HCT116 (cell line): ENCODE results near the gene USH1C. TPM values are rescaled to one million over a fixed set of nuclear protein-coding genes. Genes with fewer than 3 reads are reported as not detected.

ENCODE experiments used
- ATAC-seq: fragments of 200-7000 bp; cut with Tn5 transposase; 2 replicates; pipeline ENCODE4 v1.9.1; 2020; ENCODE audit warnings: mild to moderate bottlenecking, moderate library complexity
- BruUV-seq: library from RNA; stranded (reverse); fragments of 400-500 nt; replicated peaks from 2 replicates; lab custom pipeline; 2021; lab: Mats Ljungman, UMichigan
- CTCF ChIA-PET: fragments of 300-600 bp; sonication (Branson Sonifier 250); formaldehyde crosslinking; loops from one replicate; lab custom pipeline; 2021; ENCODE audit warnings: antibody characterized with exemption; lab: Charles Lee
- POLR2A ChIA-PET: fragments of 300-600, 350-600 bp; sonication (Branson Sonifier 250); formaldehyde crosslinking; loops from one replicate; lab custom pipeline; 2021; ENCODE audit warnings: antibody characterized with exemption; lab: Charles Lee
- RAD21 ChIA-PET, 2 experiments: fragments of 300-600 bp; sonication (Branson Sonifier 250); formaldehyde crosslinking; loops; one replicate each; lab custom pipeline; 2023; ENCODE audit warnings: low total read pairs in 2 of 2; ENCODE audit not compliant: uncharacterized antibody in 2 of 2, unreplicated experiment in 2 of 2, low non-redundant PET in 1 of 2; lab: Charles Lee
- DNase-seq: peaks from one replicate; pipeline ENCODE4 v3.0.0-alpha.2; 2010; ENCODE audit warnings: low read depth, low spot score
- H2AFZ ChIP-seq: fragments of 200-600 bp; shearing (Covaris generic), sonication (generic); 2 replicates; pipeline ENCODE4 v1.6.1; 2017; ENCODE audit warnings: low read depth, mixed run types, mixed read lengths, antibody characterized with exemption, low read length; ENCODE audit not compliant: poor library complexity, severe bottlenecking
- H3K27ac ChIP-seq: 2 replicates; pipeline ENCODE4 v1.5.1; 2012; ENCODE audit warnings: low read depth, low read length
- H3K27me3 ChIP-seq: fragments of 200-600 bp; sonication (generic); 2 replicates; pipeline ENCODE4 v1.6.1; 2016; ENCODE audit warnings: mixed run types, low read length, mixed read lengths; ENCODE audit not compliant: insufficient read depth
- H3K36me3 ChIP-seq, 2 experiments: fragments of 200-500 bp in 1 of 2; fragments of 200-600 bp in 1 of 2; sonication (Bioruptor generic) in 1 of 2; sonication (generic) in 1 of 2; 2 replicates each; pipeline versions ENCODE4 v1.5.1 to v1.6.1; 2014 to 2016; ENCODE audit warnings: low read length in 2 of 2, inconsistent platforms in 1 of 2, mixed read lengths in 1 of 2, mixed run types in 1 of 2; ENCODE audit not compliant: insufficient read depth in 2 of 2, control insufficient read depth in 1 of 2
- H3K4me1 ChIP-seq, 2 experiments: fragments of 200-600 bp in 1 of 2; sonication (generic) in 1 of 2; 2 replicates each; pipeline versions ENCODE4 v1.5.1 to v1.6.1; 2012 to 2017; ENCODE audit warnings: low read length in 2 of 2, inconsistent platforms in 1 of 2, mild to moderate bottlenecking in 1 of 2, mixed read lengths in 1 of 2, mixed run types in 1 of 2, moderate library complexity in 1 of 2; ENCODE audit not compliant: insufficient read depth in 2 of 2, control insufficient read depth in 1 of 2
- H3K4me2 ChIP-seq: fragments of 200-600 bp; sonication (generic); 2 replicates; pipeline ENCODE4 v1.6.1; 2017; ENCODE audit warnings: mixed run types, low read length, mixed read lengths
- H3K4me3 ChIP-seq, 2 experiments: fragments of 200-600 bp in 1 of 2; sonication (generic) in 1 of 2; replicated peaks in 1 of 2; 2 replicates each; pipeline ENCODE4 v1.5.1; 2011 to 2016; ENCODE audit warnings: low read length in 2 of 2, control low read depth in 1 of 2, low read depth in 1 of 2, mild to moderate bottlenecking in 1 of 2, mixed read lengths in 1 of 2, mixed run types in 1 of 2
- H3K79me2 ChIP-seq: fragments of 200-600 bp; sonication (generic); 2 replicates; pipeline ENCODE4 v1.6.1; 2017; ENCODE audit warnings: mild to moderate bottlenecking, mixed run types, low read length, moderate library complexity, mixed read lengths; ENCODE audit not compliant: insufficient read depth
- H3K9ac ChIP-seq: fragments of 200-600 bp; sonication (generic); 2 replicates; pipeline ENCODE4 v1.6.1; 2016; ENCODE audit warnings: low read length, mixed read lengths
- H3K9me2 ChIP-seq: fragments of 200-600 bp; sonication (generic), shearing (Covaris generic); 2 replicates; pipeline ENCODE4 v1.6.1; 2017; ENCODE audit warnings: mixed run types, mild to moderate bottlenecking, moderate library complexity; ENCODE audit not compliant: insufficient read depth
- H3K9me3 ChIP-seq, 2 experiments: fragments of 200-500 bp in 1 of 2; fragments of 200-600 bp in 1 of 2; sonication (Bioruptor generic) in 1 of 2; sonication (generic) in 1 of 2; 2 replicates each; pipeline ENCODE4 v1.6.1; 2014 to 2017; ENCODE audit warnings: low read length in 2 of 2, mixed read lengths in 2 of 2, inconsistent platforms in 1 of 2, low read depth in 1 of 2, mild to moderate bottlenecking in 1 of 2, mixed run types in 1 of 2, moderate library complexity in 1 of 2; ENCODE audit not compliant: control insufficient read depth in 1 of 2, insufficient read depth in 1 of 2
- H4K20me1 ChIP-seq: fragments of 200-600 bp; sonication (generic), shearing (Covaris generic); 2 replicates; pipeline ENCODE4 v1.6.1; 2017; ENCODE audit warnings: mixed run types, mild to moderate bottlenecking, moderate library complexity; ENCODE audit not compliant: insufficient read depth
- ELF1 ChIP-seq: IDR thresholded peaks from 2 replicates; pipeline ENCODE4 v1.6.1; 2012; ENCODE audit warnings: low read depth, borderline replicate concordance
- JUND ChIP-seq: IDR thresholded peaks from 2 replicates; pipeline ENCODE4 v1.6.1; 2012
- POLR2A ChIP-seq: IDR thresholded peaks from 2 replicates; pipeline ENCODE4 v1.7.0; 2011; ENCODE audit warnings: borderline replicate concordance; ENCODE audit not compliant: insufficient read depth, insufficient read length; ENCODE audit errors: extremely low read depth
- RAD21 ChIP-seq: IDR thresholded peaks from 2 replicates; pipeline ENCODE4 v1.6.1; 2012; ENCODE audit warnings: low read depth, mild to moderate bottlenecking
- SRF ChIP-seq: IDR thresholded peaks from 2 replicates; pipeline ENCODE4 v1.6.1; 2012; ENCODE audit warnings: low read depth
- ZFX ChIP-seq: fragments of 450-650 bp; IDR thresholded peaks from 2 replicates; pipeline ENCODE4 v1.6.1; 2017
- intact Hi-C: fragments of 100-400 bp; cut with micrococcal nuclease; formaldehyde crosslinking; loops from 2 replicates; pipeline ENCODE4 v1.10.0; 2022
- total RNA-seq: library from RNA; stranded (reverse); gene quantifications from one replicate; pipeline ENCODE4 v1.2.1, GENCODE V29; 2021; ENCODE audit not compliant: unreplicated experiment
- TF ChIP-seq, protein P1 (sequence below): IDR thresholded peaks from 2 replicates; pipeline ENCODE4 v1.6.1; 2012
- TF ChIP-seq, protein P2 (sequence below): IDR thresholded peaks from 2 replicates; pipeline ENCODE4 v1.6.1; 2011; ENCODE audit warnings: mild to moderate bottlenecking, low read length, moderate library complexity; ENCODE audit not compliant: insufficient replicate concordance; ENCODE audit errors: extremely low read depth
- TF ChIP-seq, protein P3 (sequence below), 3 experiments: fragments of 200-600 bp in 1 of 3; sonication (generic) in 1 of 3; IDR thresholded peaks in 2 of 3; conservative IDR thresholded peaks in 1 of 3; 2 replicates each; pipeline ENCODE4 v1.5.1; 2012 to 2017; ENCODE audit warnings: low read depth in 2 of 3, low read length in 2 of 3, antibody characterized with exemption in 1 of 3, borderline replicate concordance in 1 of 3, control low read depth in 1 of 3, mild to moderate bottlenecking in 1 of 3, mixed read lengths in 1 of 3, mixed run types in 1 of 3, moderate library complexity in 1 of 3; ENCODE audit not compliant: insufficient read depth in 1 of 3

Gene USH1C
- total RNA-seq, 1 experiment from 2014 or later: 13.4 TPM

DNA sequence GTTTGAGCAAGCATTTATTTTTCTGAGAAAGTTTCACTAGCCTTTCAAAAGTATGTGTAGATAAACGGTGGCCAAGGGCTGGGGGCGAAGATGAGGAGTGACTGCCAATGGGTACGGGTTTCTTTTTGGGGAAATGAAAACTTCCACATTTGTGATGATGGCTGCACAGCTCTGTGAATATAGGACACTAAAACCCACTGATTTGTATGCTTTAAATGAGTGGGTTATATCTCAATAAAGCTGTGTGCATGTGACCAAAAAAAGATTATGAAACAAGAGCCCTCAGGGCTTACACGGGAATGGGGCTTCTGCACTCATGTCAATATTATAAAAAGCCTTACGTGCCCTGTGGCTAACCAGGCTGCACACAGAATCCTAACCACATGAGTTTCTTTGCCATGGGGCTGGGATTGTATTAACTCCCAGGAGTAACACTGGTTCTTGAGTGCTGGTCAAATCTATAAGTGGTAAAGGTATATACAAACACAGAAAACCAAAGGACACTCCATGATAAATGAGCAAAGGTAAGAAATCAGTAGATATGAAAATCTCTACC is 98.9 kb downstream of the USH1C start:
- H3K4me2 ChIP-seq: no peak overlapping the region
- H2AFZ ChIP-seq: no peak overlapping the region
- DNase-seq: no peak
- no peak overlapping the region for H3K9ac ChIP-seq
- ChIA-PET CTCF (no interaction called here), RAD21 (no interaction called here), POLR2A (no interaction called here)
- H3K27ac ChIP-seq: no peak overlapping the region
- no peaks in the 10 kb centered on the region for H3K4me1 ChIP-seq
- no peak overlapping the region for H3K4me3 ChIP-seq
- no TSS peak for BruUV-seq
- no peaks in the 10 kb centered on the region for H3K9me2 ChIP-seq
- no peaks in the 10 kb centered on the region for H3K79me2 ChIP-seq
- H3K36me3 ChIP-seq: no peaks in the 10 kb centered on the region
- H4K20me1 ChIP-seq: no peaks in the 10 kb centered on the region
- H3K27me3 ChIP-seq: peaks cover 15% of the 10 kb centered on the region
- TF ChIP-seq SRF: no peak
- TF ChIP-seq, protein P1, sequence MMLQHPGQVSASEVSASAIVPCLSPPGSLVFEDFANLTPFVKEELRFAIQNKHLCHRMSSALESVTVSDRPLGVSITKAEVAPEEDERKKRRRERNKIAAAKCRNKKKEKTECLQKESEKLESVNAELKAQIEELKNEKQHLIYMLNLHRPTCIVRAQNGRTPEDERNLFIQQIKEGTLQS: no peak
- no peak for TF ChIP-seq RAD21
- TF ChIP-seq, protein P2, sequence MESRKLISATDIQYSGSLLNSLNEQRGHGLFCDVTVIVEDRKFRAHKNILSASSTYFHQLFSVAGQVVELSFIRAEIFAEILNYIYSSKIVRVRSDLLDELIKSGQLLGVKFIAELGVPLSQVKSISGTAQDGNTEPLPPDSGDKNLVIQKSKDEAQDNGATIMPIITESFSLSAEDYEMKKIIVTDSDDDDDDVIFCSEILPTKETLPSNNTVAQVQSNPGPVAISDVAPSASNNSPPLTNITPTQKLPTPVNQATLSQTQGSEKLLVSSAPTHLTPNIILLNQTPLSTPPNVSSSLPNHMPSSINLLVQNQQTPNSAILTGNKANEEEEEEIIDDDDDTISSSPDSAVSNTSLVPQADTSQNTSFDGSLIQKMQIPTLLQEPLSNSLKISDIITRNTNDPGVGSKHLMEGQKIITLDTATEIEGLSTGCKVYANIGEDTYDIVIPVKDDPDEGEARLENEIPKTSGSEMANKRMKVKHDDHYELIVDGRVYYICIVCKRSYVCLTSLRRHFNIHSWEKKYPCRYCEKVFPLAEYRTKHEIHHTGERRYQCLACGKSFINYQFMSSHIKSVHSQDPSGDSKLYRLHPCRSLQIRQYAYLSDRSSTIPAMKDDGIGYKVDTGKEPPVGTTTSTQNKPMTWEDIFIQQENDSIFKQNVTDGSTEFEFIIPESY: no peak
- TF ChIP-seq ELF1: no peak
- no peak for TF ChIP-seq ZFX
- TF ChIP-seq, protein P3, sequence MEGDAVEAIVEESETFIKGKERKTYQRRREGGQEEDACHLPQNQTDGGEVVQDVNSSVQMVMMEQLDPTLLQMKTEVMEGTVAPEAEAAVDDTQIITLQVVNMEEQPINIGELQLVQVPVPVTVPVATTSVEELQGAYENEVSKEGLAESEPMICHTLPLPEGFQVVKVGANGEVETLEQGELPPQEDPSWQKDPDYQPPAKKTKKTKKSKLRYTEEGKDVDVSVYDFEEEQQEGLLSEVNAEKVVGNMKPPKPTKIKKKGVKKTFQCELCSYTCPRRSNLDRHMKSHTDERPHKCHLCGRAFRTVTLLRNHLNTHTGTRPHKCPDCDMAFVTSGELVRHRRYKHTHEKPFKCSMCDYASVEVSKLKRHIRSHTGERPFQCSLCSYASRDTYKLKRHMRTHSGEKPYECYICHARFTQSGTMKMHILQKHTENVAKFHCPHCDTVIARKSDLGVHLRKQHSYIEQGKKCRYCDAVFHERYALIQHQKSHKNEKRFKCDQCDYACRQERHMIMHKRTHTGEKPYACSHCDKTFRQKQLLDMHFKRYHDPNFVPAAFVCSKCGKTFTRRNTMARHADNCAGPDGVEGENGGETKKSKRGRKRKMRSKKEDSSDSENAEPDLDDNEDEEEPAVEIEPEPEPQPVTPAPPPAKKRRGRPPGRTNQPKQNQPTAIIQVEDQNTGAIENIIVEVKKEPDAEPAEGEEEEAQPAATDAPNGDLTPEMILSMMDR (IDR thresholded peaks at IDR 0.05 in 2 of 3, conservative IDR thresholded peaks at IDR 0.05 in 1 of 3; ENCODE audit: borderline replicate concordance in 1 of 3, insufficient read depth in 1 of 3, low read depth in 2 of 3, low read length in 2 of 3): no peak
- no peak for TF ChIP-seq JUND
- TF ChIP-seq POLR2A: no peak
- intact Hi-C loops: no loop called here
- no peaks in the 10 kb centered on the region for H3K9me3 ChIP-seq
- ATAC-seq: no peak
